Lung (tissue), 12 donors: ENCODE data around the gene MINDY4B. TPM values are rescaled to one million over a fixed set of nuclear protein-coding genes. Genes with fewer than 3 reads are reported as not detected.

Experiments used
- ATAC-seq: fragments of 200-7000 bp; cut with Tn5 transposase; one replicate; pipeline ENCODE4 v1.9.1; 2020; ENCODE audit warnings: moderate number of reproducible peaks; ENCODE audit not compliant: insufficient read depth, low FRiP score
- DNase-seq, 3 donors: peaks; one replicate each; pipeline ENCODE4 v3.0.0-alpha.2; 2013 to 2017
- H3K27ac ChIP-seq, 2 donors: one replicate each; pipeline ENCODE4 v1.5.1; 2013; ENCODE audit warnings: mild to moderate bottlenecking in 2 of 2, moderate library complexity in 2 of 2, control low read depth in 1 of 2, inconsistent platforms in 1 of 2, low read depth in 1 of 2, low read length in 1 of 2
- H3K27me3 ChIP-seq, 3 donors: one replicate each; pipeline ENCODE4 v1.5.1; 2013; ENCODE audit warnings: low read length in 2 of 3; ENCODE audit not compliant: control insufficient read depth in 3 of 3, insufficient read depth in 3 of 3
- H3K36me3 ChIP-seq, 4 donors: one replicate each; pipeline ENCODE4 v1.5.1; 2013; ENCODE audit warnings: low read length in 4 of 4, mild to moderate bottlenecking in 1 of 4, moderate library complexity in 1 of 4; ENCODE audit not compliant: control insufficient read depth in 4 of 4, insufficient read depth in 4 of 4
- H3K4me1 ChIP-seq, 5 donors: one replicate each; pipeline ENCODE4 v1.5.1; 2013; ENCODE audit warnings: low read length in 5 of 5, mild to moderate bottlenecking in 2 of 5, moderate library complexity in 1 of 5; ENCODE audit not compliant: control insufficient read depth in 5 of 5, insufficient read depth in 5 of 5
- H3K4me3 ChIP-seq: one replicate; pipeline ENCODE4 v1.5.1; 2013; ENCODE audit warnings: mild to moderate bottlenecking, control low read depth, moderate library complexity
- H3K9ac ChIP-seq, 2 donors: one replicate each; pipeline ENCODE4 v1.5.1; 2013; ENCODE audit warnings: low read length in 2 of 2, control low read depth in 1 of 2; ENCODE audit not compliant: insufficient read depth in 1 of 2
- H3K9me3 ChIP-seq, 4 donors: one replicate each; pipeline ENCODE4 v1.5.1; 2013; ENCODE audit warnings: low read length in 3 of 4, mild to moderate bottlenecking in 1 of 4, moderate library complexity in 1 of 4; ENCODE audit not compliant: control insufficient read depth in 4 of 4, insufficient read depth in 3 of 4
- WGBS, 2 donors: extraction: QIAGEN DNeasy Blood & Tissue Kit; methylation state at CpG; one replicate each; pipeline ENCODE4 v1.1.7; 2013; 5-methylcytosine and 5-hydroxymethylcytosine counted together
- polyA plus RNA-seq, 2 donors: library from polyadenylated mRNA; stranded (reverse); fragments of 200-250 nt; gene quantifications; one replicate each; pipeline ENCODE4 v1.2.1, GENCODE V29; 2013
- total RNA-seq, 2 donors: library from RNA; depleted of rRNA in 1 of 2; stranded (reverse); fragments of >200 nt in 1 of 2; gene quantifications; one replicate each; pipeline ENCODE4 v1.2.1, GENCODE V29; 2014 to 2021
- TF ChIP-seq, protein P1 (sequence below): IDR thresholded peaks from 2 replicates; pipeline ENCODE4 v1.5.1; 2012; ENCODE audit warnings: mild to moderate bottlenecking; ENCODE audit errors: control extremely low read depth, extremely low read depth
- donor health status: control.
- donor health status: control.
- donor health status: Bipolar disorder and iron deficiency.
- donor health status: healthy.
- donor health status: DM: yes; HTN: yes; CAD: no.

The MINDY4B gene
- total and polyA plus RNA-seq, 4 donors: not detected

DNA sequence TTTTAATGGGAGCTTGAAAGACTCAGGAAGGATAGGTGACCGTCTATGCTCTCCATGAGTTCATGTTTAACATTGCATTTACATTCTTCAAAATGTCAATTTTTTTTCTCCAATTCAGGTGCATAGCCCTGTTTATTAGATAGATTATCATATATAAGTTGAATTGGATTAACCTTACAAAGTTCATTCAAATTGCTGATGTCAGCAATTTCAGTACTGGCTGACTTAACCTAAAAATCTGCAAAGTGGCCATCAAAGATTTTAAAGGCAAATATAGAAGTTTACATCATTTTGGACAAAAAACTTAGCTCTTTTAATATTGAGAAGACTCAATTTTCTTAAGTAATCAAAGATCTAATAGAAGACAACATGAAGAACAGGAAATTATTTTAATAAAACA is 57.8 kb downstream of the MINDY4B start:
- TF ChIP-seq, protein P1, sequence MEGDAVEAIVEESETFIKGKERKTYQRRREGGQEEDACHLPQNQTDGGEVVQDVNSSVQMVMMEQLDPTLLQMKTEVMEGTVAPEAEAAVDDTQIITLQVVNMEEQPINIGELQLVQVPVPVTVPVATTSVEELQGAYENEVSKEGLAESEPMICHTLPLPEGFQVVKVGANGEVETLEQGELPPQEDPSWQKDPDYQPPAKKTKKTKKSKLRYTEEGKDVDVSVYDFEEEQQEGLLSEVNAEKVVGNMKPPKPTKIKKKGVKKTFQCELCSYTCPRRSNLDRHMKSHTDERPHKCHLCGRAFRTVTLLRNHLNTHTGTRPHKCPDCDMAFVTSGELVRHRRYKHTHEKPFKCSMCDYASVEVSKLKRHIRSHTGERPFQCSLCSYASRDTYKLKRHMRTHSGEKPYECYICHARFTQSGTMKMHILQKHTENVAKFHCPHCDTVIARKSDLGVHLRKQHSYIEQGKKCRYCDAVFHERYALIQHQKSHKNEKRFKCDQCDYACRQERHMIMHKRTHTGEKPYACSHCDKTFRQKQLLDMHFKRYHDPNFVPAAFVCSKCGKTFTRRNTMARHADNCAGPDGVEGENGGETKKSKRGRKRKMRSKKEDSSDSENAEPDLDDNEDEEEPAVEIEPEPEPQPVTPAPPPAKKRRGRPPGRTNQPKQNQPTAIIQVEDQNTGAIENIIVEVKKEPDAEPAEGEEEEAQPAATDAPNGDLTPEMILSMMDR: no peak
- Histone ChIP-seq H3K36me3 (no peaks in the 10 kb centered on the region), H3K4me1 (no peaks in the 10 kb centered on the region), H3K27ac (no peak overlapping the region), H3K9ac (no peak overlapping the region), H3K4me3 (no peak overlapping the region), H3K27me3 (no peaks in the 10 kb centered on the region), H3K9me3 (peaks cover 0 to 3% (median 0%) of the 10 kb centered on the region in 4 donors)
- 93 to 97% methylated on average over 1 of the region's 1 CpG for WGBS, 2 donors
- DNase-seq (no peak), ATAC-seq (no peak)

- Histone ChIP-seq H3K27ac (no peak overlapping the region), H3K4me3 (no peak overlapping the region), H3K9me3 (peaks cover 0 to 3% (median 0%) of the 10 kb centered on the region in 4 donors), H3K36me3 (no peaks in the 10 kb centered on the region), H3K27me3 (no peaks in the 10 kb centered on the region), H3K9ac (no peak overlapping the region), H3K4me1 (no peaks in the 10 kb centered on the region)
- TF ChIP-seq, protein P1: no peak
- DNase-seq (no peak), ATAC-seq (no peak)
- 41 to 69% methylated on average over 3 of the region's 3 CpGs for WGBS, 2 donors
Measured at GRCh38 chr3:150844484-150844883, 60.8 kb downstream of the MINDY4B start.

GRCh38 chr3:150843241-150843640 is 62.0 kb downstream of the MINDY4B start:
- H3K27ac ChIP-seq: no peak overlapping the region
- no peak overlapping the region for H3K9ac ChIP-seq
- DNase-seq (no peak), ATAC-seq (no peak)
- no peaks in the 10 kb centered on the region for H3K36me3 ChIP-seq
- H3K27me3 ChIP-seq: no peaks in the 10 kb centered on the region
- 74 to 85% methylated on average over 2 of the region's 2 CpGs for WGBS, 2 donors
- H3K4me1 ChIP-seq: no peaks in the 10 kb centered on the region
- peaks cover 0 to 3% (median 0%) of the 10 kb centered on the region in 4 donors for H3K9me3 ChIP-seq
- no peak overlapping the region for H3K4me3 ChIP-seq
- TF ChIP-seq, protein P1: no peak
